ENCODE data around the gene LZTR1. TPM values are rescaled to one million over a fixed set of nuclear protein-coding genes. Genes with fewer than 3 reads are reported as not detected.
A peak's percentile ranks its signal among the peaks of the same experiment; 100 is the strongest.

LZTR1 gene
- total RNA-seq, 2 donors from 2014 or later = 31.6 to 61.7 TPM

- H3K9me3 ChIP-seq = no peaks in the 10 kb centered on the region
- H3K27me3 ChIP-seq = no peaks in the 10 kb centered on the region
- no peak for DNase-seq
- H3K4me1 ChIP-seq = peaks cover 12% of the 10 kb centered on the region
- peak overlapping the region; percentile 90 to 94 for H3K9ac ChIP-seq (ENCODE audit: low read depth in 2 of 2, low read length in 2 of 2)
- H3K4me3 ChIP-seq = peak overlapping the region; percentile 69
- intact Hi-C loops (cut with DNase I) = no loop called here
- H3K27ac ChIP-seq = no peak overlapping the region
- TF ChIP-seq CTCF (IDR thresholded peaks at IDR 0.05) = no peak
- H3K36me3 ChIP-seq = no peaks in the 10 kb centered on the region
Measured at GRCh38 chr22:20983081-20983771, 1.1 kb downstream of the LZTR1 start.

- Histone ChIP-seq H3K4me3 (no peak overlapping the region), H3K4me1 (peaks cover 12% of the 10 kb centered on the region), H3K27me3 (no peaks in the 10 kb centered on the region), H3K27ac (no peak overlapping the region), H3K9me3 (no peaks in the 10 kb centered on the region), H3K9ac (ENCODE audit: low read depth in 2 of 2, low read length in 2 of 2) (no peak overlapping the region), H3K36me3 (no peaks in the 10 kb centered on the region)
- intact Hi-C loops (cut with DNase I) = no loop called here
- TF ChIP-seq CTCF (IDR thresholded peaks at IDR 0.05) = no peak
- DNase-seq = no peak
Measured at GRCh38 chr22:20985720-20986119, 3.6 kb downstream of the LZTR1 start.

GRCh38 chr22:20986365-20986764 is 4.3 kb downstream of the LZTR1 start:
- H3K4me1 ChIP-seq = peaks cover 6% of the 10 kb centered on the region
- H3K27ac ChIP-seq = no peak overlapping the region
- no peak overlapping the region for H3K4me3 ChIP-seq
- intact Hi-C loops (cut with DNase I) = no loop called here
- no peak overlapping the region for H3K9ac ChIP-seq (ENCODE audit: low read depth in 2 of 2, low read length in 2 of 2)
- H3K9me3 ChIP-seq = no peaks in the 10 kb centered on the region
- H3K27me3 ChIP-seq = no peaks in the 10 kb centered on the region
- TF ChIP-seq CTCF (IDR thresholded peaks at IDR 0.05) = no peak
- H3K36me3 ChIP-seq = no peaks in the 10 kb centered on the region
- DNase-seq = no peak

- Histone ChIP-seq H3K4me3 (no peak overlapping the region), H3K27me3 (no peaks in the 10 kb centered on the region), H3K36me3 (no peaks in the 10 kb centered on the region), H3K9ac (ENCODE audit: low read depth in 2 of 2, low read length in 2 of 2) (no peak overlapping the region), H3K9me3 (no peaks in the 10 kb centered on the region), H3K4me1 (peaks cover 4% of the 10 kb centered on the region), H3K27ac (no peak overlapping the region)
- DNase-seq = no peak
- intact Hi-C loops (cut with DNase I) = no loop called here
- TF ChIP-seq CTCF (IDR thresholded peaks at IDR 0.05) = no peak
Measured at GRCh38 chr22:20987375-20987774, 5.3 kb downstream of the LZTR1 start.

GRCh38 chr22:20988573-20989322 is 6.7 kb downstream of the LZTR1 start:
- TF ChIP-seq CTCF (IDR thresholded peaks at IDR 0.05) = no peak
- Histone ChIP-seq H3K36me3 (no peaks in the 10 kb centered on the region), H3K27me3 (no peaks in the 10 kb centered on the region), H3K4me3 (no peak overlapping the region), H3K9ac (ENCODE audit: low read depth in 2 of 2, low read length in 2 of 2) (no peak overlapping the region), H3K27ac (no peak overlapping the region), H3K9me3 (no peaks in the 10 kb centered on the region), H3K4me1 (no peaks in the 10 kb centered on the region)
- intact Hi-C loops (cut with DNase I) = no loop called here
- no peak for DNase-seq
